ENCODE measurements around the gene PIP4P1. TPM values are rescaled to one million over a fixed set of nuclear protein-coding genes. Genes with fewer than 3 reads are reported as not detected.

PIP4P1 gene
- total RNA-seq, 1 donor from 2014 or later: 33.7 TPM

DNA sequence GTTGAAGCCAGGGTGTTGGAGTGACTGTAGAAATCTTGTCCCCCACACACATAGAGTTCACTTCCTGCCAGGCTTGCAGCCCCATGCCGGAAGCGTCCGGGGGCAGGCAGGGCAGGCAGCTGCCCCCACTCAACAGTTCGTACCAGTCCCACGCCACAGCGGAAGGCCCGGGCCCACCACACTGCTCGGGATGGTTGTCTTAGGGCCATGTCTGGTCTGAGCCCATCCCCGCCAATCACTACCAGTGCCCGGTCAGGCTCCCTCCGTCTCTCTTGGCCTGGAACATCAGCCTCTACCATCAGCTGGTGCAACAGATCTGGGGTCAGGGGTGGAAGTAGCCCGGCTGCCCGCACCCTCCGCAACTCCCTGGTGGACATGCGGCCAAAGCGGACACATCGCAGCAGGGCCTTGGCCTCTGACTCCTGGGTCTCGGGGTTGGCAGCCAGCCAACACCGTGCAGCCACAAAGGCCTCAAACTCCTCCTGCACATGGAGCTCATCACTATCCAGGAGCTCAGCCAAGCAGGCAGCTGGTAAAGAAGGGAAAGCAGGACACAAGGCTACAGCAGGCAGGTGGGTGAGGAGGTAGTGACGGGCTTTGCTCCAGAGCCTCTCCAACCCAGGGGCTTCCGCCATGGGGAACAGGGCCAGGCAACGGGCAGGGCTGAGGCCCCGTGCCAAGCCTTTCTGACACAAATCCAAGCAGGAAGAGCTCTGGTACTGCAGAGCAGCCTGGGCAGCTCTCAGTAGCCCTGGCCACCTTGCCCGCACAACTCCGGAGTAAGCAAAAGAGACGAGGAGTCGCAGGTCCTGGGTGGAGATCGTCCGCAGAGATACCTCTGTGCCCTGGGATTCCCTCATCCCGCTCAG is 31.2 kb downstream of the PIP4P1 start:
- no peak for TF ChIP-seq CTCF (IDR thresholded peaks at IDR 0.05; ENCODE audit: unreplicated experiment)
- H3K36me3 Mint-ChIP-seq: no peaks in the 10 kb centered on the region
- H3K4me1 Mint-ChIP-seq: no peaks in the 10 kb centered on the region
- H3K4me3 Mint-ChIP-seq: no peak overlapping the region
- no peak for DNase-seq (ENCODE audit: low spot score in 2 of 2, unreplicated experiment in 2 of 2)
- H3K9me3 Mint-ChIP-seq: no peaks in the 10 kb centered on the region
- H3K27me3 Mint-ChIP-seq (ENCODE audit: low read depth): peaks cover 5% of the 10 kb centered on the region
- H3K27ac Mint-ChIP-seq: no peak overlapping the region

- peaks cover 2% of the 10 kb centered on the region for H3K27me3 Mint-ChIP-seq (ENCODE audit: low read depth)
- TF ChIP-seq CTCF (IDR thresholded peaks at IDR 0.05; ENCODE audit: unreplicated experiment): no peak
- no peaks in the 10 kb centered on the region for H3K9me3 Mint-ChIP-seq
- no peak overlapping the region for H3K27ac Mint-ChIP-seq
- no peaks in the 10 kb centered on the region for H3K36me3 Mint-ChIP-seq
- DNase-seq (ENCODE audit: low spot score in 2 of 2, unreplicated experiment in 2 of 2): no peak
- no peaks in the 10 kb centered on the region for H3K4me1 Mint-ChIP-seq
- H3K4me3 Mint-ChIP-seq: no peak overlapping the region
Measured at GRCh38 chr14:20428802-20429201, 32.4 kb downstream of the PIP4P1 start.

DNA sequence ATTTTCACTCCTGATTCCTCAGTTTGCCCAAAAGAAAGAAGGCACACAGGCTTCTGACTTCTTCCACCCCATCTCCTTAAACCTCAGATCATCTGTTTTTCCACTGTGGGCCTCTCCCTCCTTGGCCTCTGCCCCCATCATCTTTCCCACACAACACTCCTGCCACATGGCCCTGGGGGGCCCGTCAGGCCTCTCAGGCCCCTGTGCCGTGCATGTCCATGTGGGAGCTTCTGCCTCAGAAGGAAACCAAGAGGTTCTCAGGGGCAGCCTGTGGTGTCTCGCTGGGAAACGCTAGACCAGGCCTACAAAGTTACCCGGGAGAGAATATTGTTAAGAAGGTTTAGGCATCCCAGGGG is 33.2 kb downstream of the PIP4P1 start:
- Mint-ChIP-seq H3K36me3 (no peaks in the 10 kb centered on the region), H3K4me3 (no peak overlapping the region), H3K27me3 (ENCODE audit: low read depth) (no peaks in the 10 kb centered on the region), H3K4me1 (no peaks in the 10 kb centered on the region), H3K9me3 (no peaks in the 10 kb centered on the region), H3K27ac (no peak overlapping the region)
- DNase-seq (ENCODE audit: low spot score in 2 of 2, unreplicated experiment in 2 of 2): no peak
- no peak for TF ChIP-seq CTCF (IDR thresholded peaks at IDR 0.05; ENCODE audit: unreplicated experiment)

- Mint-ChIP-seq H3K27me3 (ENCODE audit: low read depth) (no peaks in the 10 kb centered on the region), H3K36me3 (no peaks in the 10 kb centered on the region), H3K9me3 (no peaks in the 10 kb centered on the region), H3K27ac (no peak overlapping the region), H3K4me3 (no peak overlapping the region), H3K4me1 (no peaks in the 10 kb centered on the region)
- no peak for DNase-seq (ENCODE audit: low spot score in 2 of 2, unreplicated experiment in 2 of 2)
- TF ChIP-seq CTCF (IDR thresholded peaks at IDR 0.05; ENCODE audit: unreplicated experiment): no peak
Measured at GRCh38 chr14:20427231-20428009, 33.8 kb downstream of the PIP4P1 start.

DNA sequence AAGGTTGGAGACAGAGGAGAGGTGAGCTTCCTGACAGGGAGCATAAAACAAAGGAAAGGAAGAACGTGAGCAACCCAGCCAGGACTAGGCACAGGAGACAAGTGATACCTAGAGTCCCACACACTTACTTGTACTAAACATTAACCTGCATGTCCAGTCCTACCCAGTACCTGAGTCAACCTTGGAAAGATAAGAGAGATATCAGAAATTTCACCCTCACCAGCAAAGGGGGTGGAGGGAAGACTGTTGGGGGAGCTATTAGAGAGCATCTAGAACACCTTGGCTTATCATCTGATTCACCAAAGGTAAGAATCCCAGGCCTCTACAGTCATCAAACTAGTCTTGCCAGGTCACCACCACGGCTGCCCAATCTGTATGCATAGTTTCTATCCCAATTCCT is 36.4 kb downstream of the PIP4P1 start:
- no peaks in the 10 kb centered on the region for H3K27me3 Mint-ChIP-seq (ENCODE audit: low read depth)
- H3K4me3 Mint-ChIP-seq: no peak overlapping the region
- no peak overlapping the region for H3K27ac Mint-ChIP-seq
- H3K4me1 Mint-ChIP-seq: no peaks in the 10 kb centered on the region
- H3K9me3 Mint-ChIP-seq: no peaks in the 10 kb centered on the region
- H3K36me3 Mint-ChIP-seq: no peaks in the 10 kb centered on the region
- TF ChIP-seq CTCF (IDR thresholded peaks at IDR 0.05; ENCODE audit: unreplicated experiment): no peak
- DNase-seq (ENCODE audit: low spot score in 2 of 2, unreplicated experiment in 2 of 2): no peak

Measured in mesothelial cell of epicardium (in vitro differentiated cells).